HG02642 (cell line): ENCODE data around the gene SLC9A5.

Source experiments
- ATAC-seq: cut with Tn5 transposase; IDR thresholded peaks from one replicate; pipeline ENCODE4 v1.9.1; 2021; ENCODE audit warnings: mild to moderate bottlenecking; ENCODE audit not compliant: unreplicated experiment, poor library complexity

SLC9A5 gene

DNA sequence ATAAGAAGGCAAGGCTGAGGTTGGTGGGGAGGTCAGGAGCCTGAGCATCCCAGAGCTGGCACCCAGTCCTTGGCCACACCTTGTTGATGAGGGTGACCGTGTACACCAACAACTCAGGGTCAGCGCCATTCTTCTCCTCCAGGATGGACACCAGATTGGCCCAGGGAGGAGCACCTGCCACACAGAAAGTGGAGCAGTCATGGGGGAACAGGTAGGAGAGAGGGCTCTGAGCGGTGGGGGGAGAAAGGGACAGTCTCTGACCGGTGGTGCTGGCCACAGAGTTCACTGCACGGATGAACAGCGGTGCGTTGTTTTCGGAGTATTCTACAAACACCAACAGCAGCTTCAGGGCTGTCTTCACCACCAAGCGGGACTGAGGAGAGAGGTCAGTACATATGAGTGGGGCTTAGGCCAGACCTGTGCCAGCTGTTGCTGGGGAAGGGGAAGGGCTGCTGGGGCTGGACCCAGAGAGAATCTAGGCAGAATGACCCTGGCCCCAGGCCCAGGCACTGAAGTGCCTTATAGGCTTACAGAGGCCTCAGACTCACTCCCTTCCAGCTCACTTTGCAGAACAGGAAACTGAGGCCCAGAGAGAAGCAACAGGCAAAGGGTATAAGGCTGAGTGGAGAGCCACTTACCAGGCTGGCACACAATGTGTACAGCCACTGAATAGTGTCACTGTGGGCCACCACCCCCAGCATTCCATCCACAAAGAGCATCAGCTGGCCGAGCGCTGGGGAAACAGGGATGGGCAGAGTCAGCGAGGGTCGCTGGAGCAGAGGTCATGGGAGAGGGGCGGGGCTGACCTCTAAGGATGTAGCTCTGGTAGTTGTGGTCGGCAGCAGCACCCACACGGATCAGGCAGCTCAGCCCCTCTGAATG is 11.1 kb upstream of the SLC9A5 start:
- ATAC-seq, result no peak

DNA sequence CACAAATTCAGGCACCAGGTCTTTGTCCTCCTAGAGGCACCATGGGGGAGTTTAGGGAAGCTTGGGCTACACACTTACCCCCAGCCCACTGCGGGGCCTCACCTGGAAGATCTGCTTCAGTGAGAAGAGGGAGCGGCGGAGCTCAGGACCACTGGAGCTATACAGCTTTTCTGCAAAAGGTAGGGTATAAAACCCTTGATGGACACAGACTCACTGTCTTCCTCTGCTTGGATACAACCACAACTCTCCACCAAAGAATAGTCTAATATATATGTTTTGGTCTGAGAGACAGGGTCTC is 10.6 kb upstream of the SLC9A5 start:
- ATAC-seq, result no peak

DNA sequence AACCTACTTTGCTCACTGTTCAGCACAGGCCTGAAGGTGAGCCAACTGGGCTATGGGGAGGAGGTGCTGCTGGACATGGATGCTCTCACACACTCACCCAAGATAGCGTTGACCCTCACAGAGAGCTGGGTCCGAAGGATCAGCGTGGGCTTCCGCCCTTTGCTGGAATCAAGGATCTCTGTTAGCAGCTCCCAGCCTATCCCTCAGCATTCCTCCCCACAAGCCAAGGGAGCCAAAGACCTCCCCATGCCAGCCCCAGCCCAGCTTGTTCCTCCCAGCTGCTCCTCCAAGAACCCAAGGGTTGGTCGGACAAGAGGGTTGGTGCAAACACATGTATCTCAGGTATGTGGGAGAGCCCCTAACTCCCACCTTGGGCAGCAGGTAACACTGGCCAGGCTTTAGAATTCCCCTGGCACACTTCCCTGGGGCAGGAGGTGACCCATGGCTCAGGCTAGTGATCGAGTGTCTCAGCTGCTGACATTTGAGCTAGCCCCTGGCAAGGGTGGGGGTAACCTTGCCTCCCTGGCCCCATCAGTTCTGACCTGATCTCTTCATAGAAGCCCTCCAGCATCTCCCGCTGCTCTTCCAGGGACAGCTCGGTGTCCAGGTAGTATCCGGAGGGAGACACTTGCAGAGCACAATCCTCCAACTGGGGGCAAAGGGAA is 9.8 kb upstream of the SLC9A5 start:
- no peak for ATAC-seq

DNA sequence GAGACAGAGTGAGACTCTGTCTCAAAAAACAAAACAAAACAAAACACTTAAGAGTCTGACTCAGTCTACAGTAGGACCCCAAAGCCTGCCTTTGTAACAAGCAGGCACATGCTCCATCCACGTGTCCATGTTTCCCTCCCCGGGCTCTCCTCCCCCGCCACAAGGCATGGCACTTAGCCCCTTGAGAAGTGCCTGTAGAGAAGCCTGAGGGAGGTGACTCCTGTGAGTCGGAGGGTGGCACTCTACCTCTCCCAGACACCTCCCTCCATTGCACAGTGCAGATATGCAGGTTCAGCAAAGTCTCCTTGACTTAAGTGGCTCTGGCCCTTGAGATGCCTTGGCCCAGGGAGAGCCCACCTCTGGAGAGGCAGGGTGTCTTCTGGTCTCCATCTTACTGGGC is 8.3 kb upstream of the SLC9A5 start:
- no peak for ATAC-seq

DNA sequence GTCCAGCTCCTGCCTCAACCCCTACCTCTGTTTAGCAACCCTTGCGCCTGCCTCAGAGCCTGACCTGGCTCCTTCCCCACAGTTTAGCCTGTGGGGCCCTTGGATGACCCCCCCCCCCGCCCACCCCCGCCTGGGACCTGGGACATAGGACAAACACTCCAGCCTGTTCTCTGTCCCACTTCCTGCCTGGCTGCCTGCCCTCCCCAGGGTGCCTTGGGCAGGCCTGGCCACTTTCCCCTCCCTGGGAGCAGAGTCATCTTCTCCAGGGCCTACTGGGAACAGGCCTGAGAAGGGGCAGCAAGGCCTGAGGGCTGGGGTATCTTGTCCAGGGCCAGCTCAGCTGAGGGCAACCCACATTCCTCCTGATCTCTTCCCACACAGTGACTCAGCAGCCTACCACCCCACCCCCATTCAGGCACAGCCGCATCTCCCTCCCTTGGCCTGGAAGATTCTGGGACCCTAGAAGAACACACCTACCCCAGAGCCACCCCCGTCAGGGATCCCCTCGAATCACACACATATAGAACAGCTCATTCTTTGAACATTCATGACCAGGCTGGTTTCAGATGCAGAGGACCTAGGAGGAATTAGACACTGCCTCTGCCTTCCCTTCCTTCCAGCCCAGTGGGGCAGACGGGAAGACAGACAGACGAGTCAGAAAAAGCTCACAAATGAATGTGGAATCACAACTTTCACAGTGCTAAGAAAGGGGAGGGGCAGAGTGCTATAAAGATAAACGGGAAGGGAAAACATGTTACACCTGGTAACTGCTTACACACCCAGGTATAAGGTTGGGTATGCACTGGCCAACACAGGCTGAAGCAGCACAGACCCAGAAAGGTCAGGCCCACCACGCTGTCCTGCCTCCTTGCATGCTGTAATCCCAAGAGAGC is 7.5 kb upstream of the SLC9A5 start:
- ATAC-seq, result no peak

DNA sequence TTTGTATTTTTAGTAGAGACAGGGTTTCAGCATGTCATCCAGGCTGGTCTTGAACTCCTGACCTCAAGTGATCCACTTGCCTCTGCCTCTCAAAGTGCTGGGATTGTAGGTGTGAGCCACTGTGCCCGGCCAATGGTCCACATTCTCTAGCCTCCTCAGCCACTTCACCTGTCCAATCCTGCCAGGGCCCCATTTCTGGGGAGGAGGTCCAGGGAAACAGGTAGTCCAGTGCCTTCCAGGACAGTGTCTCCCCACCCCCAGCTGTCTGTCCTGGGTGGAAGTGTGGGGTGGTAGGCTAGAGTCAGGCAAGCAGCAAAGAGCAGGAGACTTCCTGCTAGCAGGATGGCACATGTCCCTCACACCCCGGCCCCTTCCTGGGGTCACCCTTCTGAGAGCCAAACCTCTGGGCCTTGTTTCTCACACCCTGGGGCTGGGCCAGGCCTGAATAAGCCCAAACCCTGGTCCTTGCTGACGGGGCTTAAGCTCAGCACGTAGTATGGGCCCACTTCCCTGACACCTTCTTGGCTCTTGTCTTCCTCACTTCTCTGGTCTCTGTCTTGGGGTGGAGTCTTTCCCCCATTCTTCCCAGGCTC is 6.5 kb upstream of the SLC9A5 start:
- no peak for ATAC-seq

DNA sequence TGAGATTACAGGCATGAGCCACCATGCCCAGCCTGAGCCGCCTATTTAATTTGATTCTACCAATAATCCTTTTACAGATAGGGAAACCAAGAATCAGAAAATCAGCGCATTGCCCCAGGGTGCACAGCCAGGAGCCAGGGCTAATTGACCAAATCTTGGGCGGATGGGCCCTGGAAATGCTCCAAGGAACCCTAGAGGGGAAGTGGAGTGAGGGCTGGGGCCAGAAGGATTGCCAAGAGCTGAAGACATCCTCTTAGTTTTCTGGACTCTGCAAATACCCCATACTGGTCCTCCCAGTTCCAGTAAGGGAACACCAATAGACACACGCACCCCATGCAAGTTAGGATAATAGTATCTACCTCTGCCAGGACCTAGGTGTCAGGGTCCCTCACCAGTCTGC is 5.3 kb upstream of the SLC9A5 start:
- ATAC-seq, result no peak

DNA sequence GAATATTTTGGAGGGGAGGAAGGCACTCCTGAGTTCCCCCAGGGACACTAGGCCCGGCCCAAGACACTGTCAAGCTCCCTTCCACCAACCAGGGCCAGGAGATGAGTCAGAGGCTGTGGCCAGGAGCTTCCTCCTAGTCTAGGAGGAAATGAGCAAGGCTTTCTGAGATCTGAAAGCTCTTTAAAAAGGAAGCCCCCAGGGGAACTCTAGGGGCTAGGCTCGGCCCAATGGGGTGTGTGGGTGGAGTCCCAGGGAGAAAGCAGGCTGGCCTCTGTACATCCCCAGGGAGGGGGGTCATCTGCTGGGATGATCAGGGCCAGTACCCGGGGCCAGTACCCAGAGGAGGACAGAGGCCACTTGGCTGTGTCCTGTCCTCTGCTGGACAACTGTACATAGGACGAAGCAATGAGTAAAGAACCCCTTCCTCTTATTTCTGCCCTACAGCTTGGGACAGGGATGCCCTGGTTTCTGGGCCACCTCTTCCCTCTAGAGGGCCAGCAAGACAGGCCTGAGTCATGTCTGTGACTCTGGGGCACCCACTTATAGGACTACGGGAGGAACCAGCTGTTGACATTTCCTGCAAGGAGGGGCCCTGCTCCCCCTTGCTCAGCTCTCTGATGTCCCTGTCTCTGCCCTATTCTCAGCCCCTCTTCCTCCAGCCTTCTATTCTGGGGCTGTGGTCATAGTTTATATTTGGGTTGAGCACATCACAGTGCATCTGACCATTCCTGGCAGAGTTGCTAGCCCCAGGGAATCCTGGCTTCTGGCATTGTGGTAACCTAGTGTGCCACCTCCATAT is 4.2 kb upstream of the SLC9A5 start:
- ATAC-seq, result peak; percentile 48

DNA sequence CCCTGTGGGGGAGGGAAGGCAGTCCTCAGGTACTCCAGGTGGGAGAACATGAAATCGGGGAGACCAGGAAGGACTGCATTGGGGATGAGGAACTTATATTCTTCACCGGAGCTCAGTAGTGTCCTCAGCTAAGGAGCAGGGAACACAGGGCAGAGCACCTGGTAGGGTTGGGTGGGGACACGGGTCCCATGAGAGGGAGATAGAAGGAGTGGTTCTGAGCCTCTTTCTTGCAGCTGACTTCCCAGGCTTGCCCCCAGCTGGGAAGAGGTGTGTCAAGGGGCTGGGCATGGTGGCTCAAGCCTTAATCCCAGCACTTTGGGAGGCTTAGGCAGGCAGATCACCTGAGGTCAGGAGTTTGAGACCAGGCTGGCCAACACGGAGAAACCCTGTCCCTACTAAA is 3.6 kb upstream of the SLC9A5 start:
- no peak for ATAC-seq

DNA sequence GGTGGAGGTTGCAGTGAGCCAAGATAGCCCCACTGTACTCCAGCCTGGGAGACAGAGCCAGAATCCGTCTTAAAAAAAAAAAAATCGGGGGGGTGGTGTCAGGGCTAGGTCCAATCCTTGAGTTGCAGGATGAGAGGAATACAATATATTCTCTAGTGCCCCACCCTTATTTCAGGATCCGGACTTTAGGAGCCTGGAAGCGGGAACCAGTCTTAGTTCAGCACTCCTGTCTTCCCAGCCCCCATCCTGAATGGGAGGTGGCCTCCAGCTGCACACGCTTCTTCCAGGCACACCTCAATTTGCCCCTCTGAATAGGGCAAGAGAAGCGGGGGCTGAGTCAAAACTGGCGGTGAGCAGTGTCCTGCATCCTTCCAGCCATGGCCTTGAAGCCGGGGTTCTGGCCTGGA is 3.1 kb upstream of the SLC9A5 start:
- no peak for ATAC-seq

DNA sequence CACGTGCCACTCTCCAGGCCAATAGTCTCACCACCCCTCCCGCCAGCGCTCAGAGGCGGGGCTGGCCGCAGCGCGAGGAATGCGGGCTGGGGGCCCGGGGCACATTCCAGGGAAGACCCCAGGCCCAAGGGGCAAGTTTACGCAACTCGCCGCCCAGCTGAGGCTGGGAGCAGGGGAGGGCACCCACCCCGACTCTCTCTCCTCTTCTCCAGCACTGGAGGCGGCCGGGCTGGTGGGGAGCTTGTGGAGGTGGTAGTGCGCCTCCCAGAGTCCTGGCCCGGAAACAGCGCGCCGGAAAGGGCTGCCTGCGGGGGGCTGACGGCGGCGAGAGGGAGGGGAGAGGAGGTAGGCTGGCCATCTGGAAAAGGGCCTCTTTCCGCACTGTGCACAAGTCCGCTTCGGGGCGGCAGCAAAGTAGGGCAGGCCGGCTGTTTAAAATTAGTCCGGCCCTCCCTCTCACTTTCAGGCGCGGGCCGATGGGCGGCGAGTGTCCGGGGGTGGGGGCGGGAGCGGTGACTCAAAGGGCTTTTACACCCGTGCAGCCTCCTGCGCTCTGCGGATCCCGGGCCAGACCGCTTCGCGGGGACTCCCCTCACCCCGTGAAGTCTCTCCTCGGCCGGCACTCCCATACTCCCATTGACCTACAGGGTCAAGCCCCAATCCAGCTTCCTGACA is 2.6 kb upstream of the SLC9A5 start:
- ATAC-seq, result peak; percentile 25

DNA sequence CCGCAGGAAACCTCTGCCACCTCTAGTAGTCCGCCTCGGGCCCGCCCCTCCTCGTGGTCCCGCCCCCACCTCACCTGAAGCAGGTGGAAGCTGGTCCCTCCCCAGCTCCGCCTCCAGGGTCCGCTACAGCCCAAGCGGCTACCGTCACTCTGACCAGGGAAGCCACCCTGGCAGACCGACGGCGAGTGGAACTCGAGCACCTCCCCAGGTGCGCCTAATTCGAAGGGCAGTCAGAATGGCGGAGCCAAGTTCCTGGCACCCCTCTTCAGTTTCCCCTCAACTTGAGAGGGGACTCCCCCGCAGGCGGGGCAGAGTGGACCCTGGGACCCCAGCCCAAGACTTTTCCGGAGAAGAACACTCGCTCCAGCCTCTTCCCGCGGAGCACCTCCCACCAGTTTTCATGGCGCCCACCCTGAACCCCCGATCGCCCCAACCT is 2.0 kb upstream of the SLC9A5 start:
- peak; percentile 28 for ATAC-seq

DNA sequence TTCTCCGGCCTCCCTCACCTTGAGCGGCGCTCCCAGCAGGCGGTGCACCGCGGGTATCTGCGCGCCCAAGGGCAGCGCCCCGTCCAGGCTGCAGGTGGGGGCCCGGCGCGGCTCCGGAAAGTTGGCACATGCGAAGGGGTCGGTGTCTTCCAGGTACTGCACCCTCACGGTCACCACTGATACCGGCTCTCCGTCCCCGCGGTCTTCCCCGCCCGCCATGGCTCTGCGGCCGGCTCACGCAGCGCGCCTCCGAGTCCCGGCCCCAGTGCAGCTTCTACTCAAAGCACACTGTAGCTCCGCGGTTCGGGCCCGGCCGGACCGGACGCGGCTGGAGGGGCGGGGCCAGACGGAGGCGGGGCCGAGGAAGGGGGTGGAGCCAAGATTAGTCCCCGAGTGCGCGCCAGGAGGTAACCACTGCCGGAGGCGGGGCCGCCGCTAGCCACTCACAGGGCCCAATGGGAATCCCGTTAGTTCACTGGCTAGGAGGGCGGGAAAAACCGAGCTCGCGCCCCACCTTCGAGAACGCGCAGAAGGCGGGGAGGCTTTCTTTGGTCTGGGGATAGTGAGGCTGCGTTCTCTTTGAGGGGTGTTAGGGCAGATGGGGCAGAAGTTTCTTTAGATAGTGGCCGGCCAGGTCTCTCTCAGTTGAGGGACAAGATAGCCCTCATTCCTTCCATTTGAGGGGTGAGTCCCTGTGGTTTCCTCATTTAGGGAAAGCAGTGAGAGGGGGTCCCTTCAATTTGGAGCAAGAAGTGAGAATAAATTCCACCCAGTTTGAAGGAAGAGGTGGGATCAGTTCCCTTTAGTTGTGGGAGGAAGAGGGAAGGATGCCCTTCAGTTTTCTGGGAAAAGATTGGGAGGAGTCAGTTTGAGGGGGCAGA is 1.3 kb upstream of the SLC9A5 start, which contains the start of gene FHOD1:
FHOD1 (minus strand) TSS at position 290 of the 881 bp plus-strand sequence; CDS start at position 219, 71 bp downstream.
- ATAC-seq, result peak; percentile 50

DNA sequence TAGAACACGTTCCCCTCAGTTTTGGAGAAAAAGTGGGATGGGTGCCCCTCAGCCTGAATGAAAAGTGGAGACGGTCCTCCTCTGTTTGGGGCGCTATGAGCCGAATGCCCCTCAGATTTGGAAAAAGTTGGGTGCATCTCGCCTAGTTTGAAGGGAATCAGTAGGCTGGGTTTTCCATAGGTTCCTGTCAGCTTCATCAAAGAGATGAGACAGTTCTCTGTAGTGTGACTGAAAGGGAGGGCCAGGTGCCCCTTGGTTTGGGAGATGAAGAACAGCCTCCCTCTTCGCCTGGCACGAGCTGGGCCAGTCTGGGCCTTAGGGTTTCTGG is 742 bp upstream of the SLC9A5 start:
- ATAC-seq, result no peak

DNA sequence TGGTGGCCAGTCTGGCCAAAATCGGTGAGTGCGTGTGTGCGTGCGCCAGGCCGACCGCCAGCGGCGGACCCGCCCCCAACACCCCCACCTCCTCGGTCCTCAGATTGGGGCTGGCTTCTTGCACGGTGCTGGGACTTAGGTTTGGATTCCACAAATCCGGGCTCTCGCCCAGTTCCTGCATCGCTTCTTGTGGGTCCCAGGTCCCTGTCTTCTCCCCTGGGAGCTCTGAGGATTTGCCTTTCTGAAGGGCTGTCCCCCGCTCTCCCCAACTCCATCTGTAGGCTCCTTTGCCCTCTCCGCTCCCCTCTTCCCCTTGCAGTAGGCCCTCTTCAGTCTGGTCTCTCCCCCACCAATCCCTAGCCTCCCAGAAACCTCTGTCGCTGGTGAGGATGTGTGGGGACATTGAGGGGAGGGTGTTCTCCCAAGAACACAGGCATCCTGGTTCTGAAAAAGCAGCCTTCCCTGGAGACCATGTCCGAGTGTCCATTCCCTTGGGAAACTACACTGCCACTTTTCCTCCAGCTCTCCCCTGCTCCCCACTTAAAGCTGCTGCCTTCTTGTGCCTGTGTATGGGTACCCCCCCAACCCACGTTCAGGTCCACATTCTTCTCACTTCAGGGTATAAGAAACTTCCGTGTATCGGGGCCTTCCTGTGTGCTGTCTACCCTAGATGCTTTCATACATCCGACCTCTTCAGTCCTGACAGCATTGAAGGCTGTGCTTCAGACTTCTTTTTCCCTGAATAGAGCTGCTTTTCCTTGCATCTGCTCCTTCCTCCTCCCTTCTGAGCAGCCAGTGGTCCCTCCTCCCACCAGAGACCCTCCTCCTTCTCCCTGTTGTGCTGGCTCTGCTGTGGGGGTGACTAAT is 632 bp downstream of the SLC9A5 start:
- no peak for ATAC-seq

DNA sequence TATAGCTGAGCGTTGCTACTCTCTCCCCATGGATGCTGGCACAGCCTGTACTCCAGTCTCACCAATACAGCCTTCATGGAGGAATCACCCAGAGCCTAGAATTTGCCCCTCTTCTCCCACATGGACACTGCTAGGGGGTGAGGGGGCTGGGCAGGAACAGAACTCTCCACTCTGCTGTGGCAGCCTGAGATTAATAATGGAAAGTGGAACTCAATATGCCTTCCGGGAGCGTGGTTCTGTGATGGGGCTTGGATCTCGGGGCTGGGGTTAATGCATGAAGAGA is 1.2 kb downstream of the SLC9A5 start:
- ATAC-seq, result no peak

DNA sequence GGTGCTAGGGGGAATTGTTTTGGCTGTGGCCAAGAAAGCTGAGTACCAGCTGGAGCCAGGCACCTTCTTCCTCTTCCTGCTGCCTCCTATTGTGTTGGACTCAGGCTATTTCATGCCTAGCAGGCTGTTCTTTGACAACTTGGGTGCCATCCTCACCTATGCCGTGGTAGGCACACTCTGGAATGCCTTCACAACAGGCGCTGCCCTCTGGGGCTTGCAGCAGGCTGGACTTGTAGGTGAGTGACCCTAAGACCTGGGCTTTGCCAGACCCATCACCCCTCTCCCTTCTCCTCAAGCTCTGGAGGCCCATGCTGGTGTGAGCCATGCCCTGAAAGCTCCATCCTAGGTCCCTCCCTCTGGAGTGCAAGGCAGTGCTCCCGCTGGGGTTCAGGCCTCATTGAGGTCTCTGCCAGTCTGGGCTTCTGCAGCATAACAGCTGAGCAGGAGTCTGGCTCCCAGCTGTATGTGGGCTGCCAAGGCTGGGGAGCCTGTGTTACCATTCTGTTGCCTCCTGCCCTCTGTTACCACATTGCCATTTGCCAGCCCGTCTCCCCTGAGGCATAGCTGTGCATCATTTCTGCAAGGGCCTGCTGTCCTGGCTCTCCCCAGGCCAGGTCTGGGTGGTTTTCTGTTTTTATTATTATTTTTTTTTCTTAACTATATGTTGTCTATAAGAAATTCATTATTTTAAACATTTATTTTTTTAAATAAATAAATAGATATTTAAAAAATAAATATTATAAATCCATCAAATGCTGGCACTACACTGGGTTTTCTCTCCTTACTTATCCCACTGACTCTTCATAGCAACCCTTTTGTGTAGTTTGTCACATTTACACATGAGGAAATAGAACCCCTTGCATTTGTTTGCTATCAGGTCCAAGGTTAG is 4.1 kb downstream of the SLC9A5 start:
- no peak for ATAC-seq
